ENCODE data around the gene PXMP2. TPM values are rescaled to one million over a fixed set of nuclear protein-coding genes. Genes with fewer than 3 reads are reported as not detected.

Gene PXMP2
- total RNA-seq, 4 donors from 2014 or later = 25.7 to 57.6 (median 38.4) TPM

DNA sequence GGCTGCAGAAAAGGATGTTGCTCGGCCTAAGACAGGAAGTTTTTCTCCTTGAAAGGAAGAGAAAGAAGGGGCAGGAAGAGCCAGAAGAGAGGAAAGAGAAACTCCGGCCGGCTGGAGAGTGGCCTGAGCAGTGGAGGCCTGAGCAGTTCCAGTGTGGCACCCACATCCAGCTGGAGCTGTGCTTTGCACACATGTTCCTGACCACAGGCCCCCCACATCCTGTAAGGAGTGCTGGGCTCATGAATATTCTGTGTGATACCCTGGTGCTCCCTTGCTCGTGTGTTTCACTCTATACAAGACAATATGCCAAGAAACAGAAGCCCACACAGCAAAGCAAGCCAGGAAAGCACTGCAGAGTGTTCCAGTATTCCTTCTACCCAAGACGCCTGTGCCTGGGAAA, 27.3 kb upstream of the PXMP2 start:
- no peaks in the 10 kb centered on the region for H3K27me3 ChIP-seq
- WGBS, 2 donors = 76 to 92% methylated on average over 5 of the region's 5 CpGs
- DNase-seq = no peak
- TF ChIP-seq, protein P1, sequence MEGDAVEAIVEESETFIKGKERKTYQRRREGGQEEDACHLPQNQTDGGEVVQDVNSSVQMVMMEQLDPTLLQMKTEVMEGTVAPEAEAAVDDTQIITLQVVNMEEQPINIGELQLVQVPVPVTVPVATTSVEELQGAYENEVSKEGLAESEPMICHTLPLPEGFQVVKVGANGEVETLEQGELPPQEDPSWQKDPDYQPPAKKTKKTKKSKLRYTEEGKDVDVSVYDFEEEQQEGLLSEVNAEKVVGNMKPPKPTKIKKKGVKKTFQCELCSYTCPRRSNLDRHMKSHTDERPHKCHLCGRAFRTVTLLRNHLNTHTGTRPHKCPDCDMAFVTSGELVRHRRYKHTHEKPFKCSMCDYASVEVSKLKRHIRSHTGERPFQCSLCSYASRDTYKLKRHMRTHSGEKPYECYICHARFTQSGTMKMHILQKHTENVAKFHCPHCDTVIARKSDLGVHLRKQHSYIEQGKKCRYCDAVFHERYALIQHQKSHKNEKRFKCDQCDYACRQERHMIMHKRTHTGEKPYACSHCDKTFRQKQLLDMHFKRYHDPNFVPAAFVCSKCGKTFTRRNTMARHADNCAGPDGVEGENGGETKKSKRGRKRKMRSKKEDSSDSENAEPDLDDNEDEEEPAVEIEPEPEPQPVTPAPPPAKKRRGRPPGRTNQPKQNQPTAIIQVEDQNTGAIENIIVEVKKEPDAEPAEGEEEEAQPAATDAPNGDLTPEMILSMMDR (IDR thresholded peaks at IDR 0.05) = no peak
- TF ChIP-seq POLR2A (IDR thresholded peaks at IDR 0.05) = no peak
- H3K4me1 ChIP-seq = no peaks in the 10 kb centered on the region
- no peak overlapping the region for H3K27ac ChIP-seq
- intact Hi-C loops (cut with DNase I) = no loop called here
- no peaks in the 10 kb centered on the region for H3K9me3 ChIP-seq
- H3K36me3 ChIP-seq = peaks cover 19 to 39% of the 10 kb centered on the region in 2 donors
- H3K4me3 ChIP-seq (replicated peaks in 1 of 3) = no peak overlapping the region

DNA sequence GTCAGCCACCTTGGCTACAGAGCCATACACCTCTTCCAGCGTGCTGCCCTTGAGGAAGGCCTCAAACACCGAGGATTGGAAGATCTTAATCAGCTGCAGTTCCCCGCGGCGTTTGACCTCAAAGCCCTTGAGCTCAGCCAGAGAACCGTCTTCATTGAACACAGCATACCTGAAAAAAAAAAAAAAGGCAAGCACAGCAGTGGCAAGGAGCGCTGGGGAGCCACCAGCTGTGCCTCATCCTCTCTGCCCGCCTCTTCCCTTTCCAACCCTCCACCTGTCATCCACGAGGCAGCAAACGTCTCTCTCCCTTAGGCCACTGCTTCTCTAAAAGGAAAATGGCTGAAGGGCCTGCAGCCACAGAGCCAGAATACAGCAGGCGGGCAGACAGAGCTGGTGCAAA, 26.4 kb upstream of the PXMP2 start:
- Histone ChIP-seq H3K9me3 (no peaks in the 10 kb centered on the region), H3K4me3 (replicated peaks in 1 of 3) (no peak overlapping the region), H3K36me3 (peaks cover 19 to 39% of the 10 kb centered on the region in 2 donors), H3K27ac (no peak overlapping the region), H3K4me1 (no peaks in the 10 kb centered on the region), H3K27me3 (no peaks in the 10 kb centered on the region)
- intact Hi-C loops (cut with DNase I) = no loop called here
- no peak for TF ChIP-seq POLR2A (IDR thresholded peaks at IDR 0.05)
- TF ChIP-seq, protein P1 (IDR thresholded peaks at IDR 0.05) = no peak
- 84 to 88% methylated on average over 11 of the region's 11 CpGs for WGBS, 2 donors
- DNase-seq = no peak

DNA sequence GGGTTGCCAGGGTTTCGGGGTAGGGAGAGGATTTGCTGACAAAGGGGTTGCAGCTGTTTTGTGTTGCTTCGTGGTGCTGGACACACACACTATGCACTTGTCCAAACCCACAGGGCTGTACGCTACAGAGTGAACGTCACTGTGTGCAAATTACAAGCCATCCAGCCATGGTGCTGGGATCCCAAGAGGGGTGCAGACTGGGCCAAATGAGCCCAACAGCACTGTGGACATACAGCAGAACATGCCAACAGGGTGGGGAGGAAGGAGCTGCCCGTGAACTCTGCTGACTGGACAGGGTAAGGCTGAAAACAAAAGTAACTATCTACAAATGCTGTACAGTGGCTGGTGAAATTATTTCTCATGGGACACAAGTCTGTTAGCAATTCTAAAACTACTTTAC, 25.4 kb upstream of the PXMP2 start:
- intact Hi-C loops (cut with DNase I) = no loop called here
- H3K27ac ChIP-seq = no peak overlapping the region
- H3K27me3 ChIP-seq = no peaks in the 10 kb centered on the region
- TF ChIP-seq, protein P1 (IDR thresholded peaks at IDR 0.05) = no peak
- no peak for TF ChIP-seq POLR2A (IDR thresholded peaks at IDR 0.05)
- DNase-seq = no peak
- H3K9me3 ChIP-seq = no peaks in the 10 kb centered on the region
- peaks cover 11 to 37% of the 10 kb centered on the region in 2 donors for H3K36me3 ChIP-seq
- H3K4me1 ChIP-seq = no peaks in the 10 kb centered on the region
- WGBS, 2 donors = 67 to 78% methylated on average over 5 of the region's 5 CpGs
- no peak overlapping the region for H3K4me3 ChIP-seq (replicated peaks in 1 of 3)

DNA sequence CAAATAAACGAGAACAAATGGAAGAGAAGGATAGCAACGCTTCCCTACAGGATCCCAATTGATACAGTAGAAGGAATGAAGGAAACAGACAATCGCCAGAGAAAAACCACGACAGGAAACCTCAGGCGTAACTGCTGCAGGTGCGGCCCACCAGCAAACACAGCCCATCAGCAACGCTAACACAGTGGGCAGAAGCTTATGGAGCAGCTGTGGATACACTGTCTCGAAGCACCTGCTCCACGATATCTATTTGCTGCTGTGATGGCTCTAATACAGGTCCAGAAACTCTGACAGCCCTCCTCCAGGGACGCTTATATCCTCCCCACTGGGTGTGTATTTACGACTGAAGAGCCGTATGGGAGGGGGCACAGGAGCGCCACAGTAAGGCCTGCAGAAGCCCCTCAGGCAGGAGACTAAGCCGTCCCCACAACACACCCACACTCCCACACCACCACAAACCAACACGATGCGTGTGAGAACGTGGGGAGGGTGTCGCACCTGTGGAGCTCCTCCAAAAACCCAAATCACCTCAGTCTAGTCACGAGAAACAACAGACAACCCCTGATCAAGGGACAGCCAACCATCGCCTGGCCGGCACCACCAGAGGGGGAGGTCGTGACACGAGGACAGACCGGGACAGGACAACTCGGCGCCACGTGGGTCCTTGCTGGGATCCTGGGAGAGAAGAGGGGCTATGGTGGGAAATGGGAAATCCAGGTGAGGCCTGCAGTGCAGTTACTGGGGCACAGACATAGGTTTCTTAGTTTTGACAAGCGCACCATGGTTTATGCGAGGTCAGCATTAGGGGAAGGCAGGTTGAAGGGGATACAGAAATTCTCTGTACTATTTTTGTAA, 24.3 kb upstream of the PXMP2 start:
- Histone ChIP-seq H3K4me3 (replicated peaks in 1 of 3) (no peak overlapping the region), H3K27ac (no peak overlapping the region), H3K36me3 (peaks cover 11 to 38% of the 10 kb centered on the region in 2 donors), H3K4me1 (no peaks in the 10 kb centered on the region), H3K27me3 (no peaks in the 10 kb centered on the region), H3K9me3 (no peaks in the 10 kb centered on the region)
- WGBS, 2 donors = 90 to 92% methylated on average over 27 to 28 of the region's 29 CpGs
- intact Hi-C loops (cut with DNase I) = no loop called here
- DNase-seq = no peak
- TF ChIP-seq POLR2A (IDR thresholded peaks at IDR 0.05) = no peak
- TF ChIP-seq, protein P1 (IDR thresholded peaks at IDR 0.05) = no peak

Data from thyroid gland (tissue), 4 donors.